WERI-Rb-1 (cell line): ENCODE measurements around the gene OR7G2.

ENCODE experiments used
- DNase-seq: peaks from one replicate; pipeline ENCODE4 v3.0.0-alpha.2; 2020
- H3K27ac ChIP-seq: fragments of 250-450 bp; sonication (Bioruptor Pico); 2 replicates; pipeline ENCODE4 v1.5.1; 2020; ENCODE audit warnings: mild to moderate bottlenecking, moderate library complexity
- H3K27me3 ChIP-seq: fragments of 250-450 bp; sonication (Bioruptor Pico); 2 replicates; pipeline ENCODE4 v1.5.1; 2021; ENCODE audit warnings: mild to moderate bottlenecking, low read depth, moderate library complexity; ENCODE audit not compliant: insufficient read depth, severe bottlenecking
- H3K36me3 ChIP-seq: fragments of 250-450 bp; sonication (Bioruptor Pico); 2 replicates; pipeline ENCODE4 v1.5.1; 2020; ENCODE audit warnings: mild to moderate bottlenecking, moderate library complexity
- H3K4me3 ChIP-seq: 2 replicates; pipeline ENCODE4 v1.5.1; 2011; ENCODE audit warnings: low read depth, mild to moderate bottlenecking, control low read depth, low read length
- H3K9me3 ChIP-seq: fragments of 250-450 bp; sonication (Bioruptor Pico); 2 replicates; pipeline ENCODE4 v1.5.1; 2021; ENCODE audit warnings: mild to moderate bottlenecking, moderate library complexity; ENCODE audit not compliant: severe bottlenecking
- TF ChIP-seq, protein P1 (sequence below): IDR thresholded peaks from 2 replicates; pipeline ENCODE4 v1.5.1; 2011; ENCODE audit warnings: low read depth, mild to moderate bottlenecking, control low read depth, inconsistent platforms, low read length

The OR7G2 gene

DNA sequence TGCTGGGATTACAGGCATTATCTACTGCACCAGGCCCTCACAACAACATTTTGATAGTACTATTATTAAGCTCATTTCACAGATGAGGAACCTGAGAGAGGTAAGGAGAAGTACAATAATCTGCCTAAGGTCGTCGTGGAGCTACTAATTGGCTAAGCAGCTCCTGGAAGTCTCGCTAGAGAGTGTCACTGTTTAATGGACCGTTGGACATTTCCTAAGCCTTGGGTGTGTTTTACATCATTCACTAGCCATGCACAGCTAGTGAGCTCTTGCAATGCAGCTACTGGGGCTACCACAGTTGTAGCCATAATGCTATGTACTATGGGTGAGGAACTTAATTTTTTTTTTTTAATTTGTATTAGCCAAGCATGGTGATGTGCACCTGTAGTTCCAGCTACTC is 54.4 kb downstream of the OR7G2 start:
- TF ChIP-seq, protein P1, sequence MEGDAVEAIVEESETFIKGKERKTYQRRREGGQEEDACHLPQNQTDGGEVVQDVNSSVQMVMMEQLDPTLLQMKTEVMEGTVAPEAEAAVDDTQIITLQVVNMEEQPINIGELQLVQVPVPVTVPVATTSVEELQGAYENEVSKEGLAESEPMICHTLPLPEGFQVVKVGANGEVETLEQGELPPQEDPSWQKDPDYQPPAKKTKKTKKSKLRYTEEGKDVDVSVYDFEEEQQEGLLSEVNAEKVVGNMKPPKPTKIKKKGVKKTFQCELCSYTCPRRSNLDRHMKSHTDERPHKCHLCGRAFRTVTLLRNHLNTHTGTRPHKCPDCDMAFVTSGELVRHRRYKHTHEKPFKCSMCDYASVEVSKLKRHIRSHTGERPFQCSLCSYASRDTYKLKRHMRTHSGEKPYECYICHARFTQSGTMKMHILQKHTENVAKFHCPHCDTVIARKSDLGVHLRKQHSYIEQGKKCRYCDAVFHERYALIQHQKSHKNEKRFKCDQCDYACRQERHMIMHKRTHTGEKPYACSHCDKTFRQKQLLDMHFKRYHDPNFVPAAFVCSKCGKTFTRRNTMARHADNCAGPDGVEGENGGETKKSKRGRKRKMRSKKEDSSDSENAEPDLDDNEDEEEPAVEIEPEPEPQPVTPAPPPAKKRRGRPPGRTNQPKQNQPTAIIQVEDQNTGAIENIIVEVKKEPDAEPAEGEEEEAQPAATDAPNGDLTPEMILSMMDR: no peak
- no peaks in the 10 kb centered on the region for H3K36me3 ChIP-seq
- H3K9me3 ChIP-seq: peaks cover 6% of the 10 kb centered on the region
- H3K27me3 ChIP-seq: peaks cover 69% of the 10 kb centered on the region
- no peak overlapping the region for H3K27ac ChIP-seq
- no peak overlapping the region for H3K4me3 ChIP-seq
- no peak for DNase-seq
